GM19468 (cell line): Measurements from ENCODE around the gene B3GALNT2.
"Not testable (repeated sequence)": the region's sequence is repeated elsewhere in the genome, so short reads cannot be mapped to it uniquely, and the experiment has no call there.

Experiments
- ATAC-seq: cut with Tn5 transposase; IDR thresholded peaks from one replicate; pipeline ENCODE4 v1.9.1; 2021; ENCODE audit warnings: mild to moderate bottlenecking, moderate library complexity, moderate number of reproducible peaks; ENCODE audit not compliant: unreplicated experiment; ENCODE audit errors: extremely low read depth

B3GALNT2 gene

GRCh38 chr1:235504494-235505222, 406 bp upstream of the B3GALNT2 start:
- ATAC-seq = peak; percentile 86

GRCh38 chr1:235503403-235504121, 690 bp downstream of the B3GALNT2 start:
- no peak for ATAC-seq

GRCh38 chr1:235502601-235503402, 1.4 kb downstream of the B3GALNT2 start:
- no peak for ATAC-seq

GRCh38 chr1:235500971-235501540, 3.2 kb downstream of the B3GALNT2 start:
- ATAC-seq = no peak

- no peak for ATAC-seq
These were observed 8.7 kb downstream of the B3GALNT2 start for GRCh38 chr1:235495551-235495950.

GRCh38 chr1:235495030-235495429, 9.2 kb downstream of the B3GALNT2 start:
- no peak for ATAC-seq

- no peak for ATAC-seq
These were observed 9.7 kb downstream of the B3GALNT2 start for GRCh38 chr1:235494531-235494930.

GRCh38 chr1:235491644-235492043, 12.6 kb downstream of the B3GALNT2 start:
- ATAC-seq = no peak

- ATAC-seq = no peak
These were observed 17.9 kb downstream of the B3GALNT2 start for GRCh38 chr1:235486321-235486720.

- ATAC-seq = no peak
These were observed 18.7 kb downstream of the B3GALNT2 start for GRCh38 chr1:235485558-235485957.

- no peak for ATAC-seq
These were observed 21.2 kb downstream of the B3GALNT2 start for GRCh38 chr1:235483090-235483489.

GRCh38 chr1:235473806-235474205, 30.4 kb downstream of the B3GALNT2 start:
- ATAC-seq = no peak

- no peak for ATAC-seq
These were observed 33.4 kb downstream of the B3GALNT2 start for GRCh38 chr1:235470741-235471439.

GRCh38 chr1:235469897-235470296, 34.4 kb downstream of the B3GALNT2 start:
- not testable (repeated sequence) for ATAC-seq

- no peak for ATAC-seq
These were observed 35.3 kb downstream of the B3GALNT2 start for GRCh38 chr1:235468970-235469369.

GRCh38 chr1:235468004-235468403, 36.2 kb downstream of the B3GALNT2 start:
- no peak for ATAC-seq

- ATAC-seq = no peak
These were observed 39.2 kb downstream of the B3GALNT2 start for GRCh38 chr1:235465066-235465465.

- not testable (repeated sequence) for ATAC-seq
These were observed 41.4 kb downstream of the B3GALNT2 start for GRCh38 chr1:235462832-235463231.

- no peak for ATAC-seq
These were observed 42.3 kb downstream of the B3GALNT2 start for GRCh38 chr1:235461954-235462353.

- no peak for ATAC-seq
These were observed 43.5 kb downstream of the B3GALNT2 start for GRCh38 chr1:235460770-235461169.
